ENCODE data around the gene ADPRHL1.

ADPRHL1 gene

DNA sequence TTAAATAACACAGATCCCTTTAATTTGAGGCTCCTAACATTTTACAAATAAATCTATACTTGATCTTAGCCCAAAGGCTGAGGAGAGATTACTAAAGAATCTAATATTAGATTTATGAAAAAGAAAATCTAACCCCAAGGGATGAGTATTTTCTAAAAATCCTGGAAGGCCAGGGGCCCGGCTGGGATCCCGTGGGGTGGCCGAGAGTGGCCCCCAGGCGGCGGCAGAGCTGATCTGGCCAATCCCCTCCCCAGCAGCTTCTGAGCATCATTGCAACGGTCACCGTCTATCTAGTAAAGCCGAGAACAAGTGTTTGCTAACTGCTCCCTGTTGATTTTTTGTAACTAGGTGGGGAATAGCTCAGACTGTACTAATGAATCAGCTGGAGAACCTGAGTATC lies 37.5 kb downstream of the ADPRHL1 start:
- DNase-seq (ENCODE audit: low read depth) = no peak

- DNase-seq (ENCODE audit: low read depth) = no peak
These were observed 38.3 kb downstream of the ADPRHL1 start for GRCh38 chr13:113415032-113415431.

DNA sequence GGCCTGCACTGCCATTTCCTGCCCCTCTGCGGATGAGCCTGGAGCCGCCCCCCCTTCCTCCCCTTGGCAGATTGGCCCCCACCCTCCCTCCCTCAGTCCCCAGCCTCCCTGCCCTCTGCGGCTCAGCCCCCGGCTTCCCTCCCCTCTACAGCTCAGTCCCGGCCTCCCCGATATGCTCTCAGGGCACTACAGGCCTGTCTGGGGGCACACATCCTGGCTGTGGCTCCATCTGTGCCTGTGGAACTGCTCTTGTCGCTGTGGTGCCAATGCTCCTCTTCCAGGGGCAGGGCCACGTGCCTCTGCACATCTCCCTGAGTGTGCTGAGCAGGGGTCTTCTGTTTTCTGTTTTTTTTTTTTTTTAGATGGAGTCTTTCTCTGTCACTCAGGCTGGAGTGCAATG lies 39.0 kb downstream of the ADPRHL1 start:
- DNase-seq (ENCODE audit: low read depth) = no peak

- DNase-seq (ENCODE audit: low read depth) = no peak
These were observed 39.4 kb downstream of the ADPRHL1 start for GRCh38 chr13:113413898-113414282.

GRCh38 chr13:113413178-113413897 lies 40.0 kb downstream of the ADPRHL1 start:
- DNase-seq (ENCODE audit: low read depth) = no peak

DNA sequence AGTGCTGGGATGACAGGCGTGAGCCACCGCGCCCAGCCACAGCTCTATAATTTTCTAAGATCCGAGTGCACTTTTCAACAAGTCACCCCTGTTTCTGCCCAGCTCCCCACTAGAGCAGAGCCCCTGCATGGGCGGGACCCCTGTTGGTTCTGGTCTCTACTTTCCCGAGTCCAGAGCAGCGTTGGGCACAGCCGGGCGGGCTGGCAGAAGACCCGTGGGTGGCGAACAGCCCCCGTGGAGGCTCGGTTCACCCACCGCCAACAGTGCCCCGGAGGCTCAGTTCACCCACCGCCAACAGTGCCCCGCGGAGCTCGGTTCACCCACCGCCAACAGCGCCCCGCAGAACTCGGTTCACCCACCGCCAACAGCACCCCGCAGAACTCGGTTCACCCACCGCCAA lies 40.8 kb downstream of the ADPRHL1 start:
- no peak for DNase-seq (ENCODE audit: low read depth)

DNA sequence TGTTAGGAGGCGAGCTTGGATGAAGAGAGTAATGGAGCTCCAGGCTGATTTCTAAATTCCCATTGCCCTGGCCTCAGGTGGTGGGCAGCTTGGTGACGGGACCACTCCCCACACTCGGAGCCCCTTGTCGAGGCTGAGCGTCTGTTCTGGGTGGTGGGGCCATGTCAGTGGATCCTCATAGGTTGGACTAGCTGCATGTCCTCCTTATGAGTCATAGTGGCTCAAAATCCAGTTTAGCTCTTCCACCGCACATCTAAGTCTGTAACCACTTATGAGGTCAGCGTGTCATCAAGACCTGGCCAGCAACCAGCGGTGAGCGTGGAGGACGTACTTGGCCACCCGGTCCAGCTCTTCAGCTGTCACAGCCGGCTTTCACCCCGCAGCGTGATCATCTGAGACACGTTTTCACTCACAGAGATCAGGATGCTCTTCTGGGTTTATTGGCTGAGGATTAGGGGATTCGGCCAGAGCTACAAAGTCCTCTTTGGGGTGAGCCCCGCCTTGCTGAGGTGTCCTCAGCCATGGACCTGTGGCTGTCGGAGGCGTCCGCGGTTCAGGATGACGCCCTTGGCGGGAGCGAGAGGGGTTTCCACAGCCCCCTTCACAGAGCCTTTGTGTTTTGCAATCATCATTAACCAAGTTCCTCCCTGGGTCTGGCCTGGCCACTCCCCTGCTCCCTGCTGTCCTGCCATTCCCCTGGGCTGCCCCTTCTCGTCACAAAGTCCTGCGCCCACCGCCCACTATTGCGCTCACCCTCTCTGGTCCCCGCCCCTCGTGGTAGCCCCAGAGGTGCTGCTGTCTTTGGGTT lies 41.9 kb downstream of the ADPRHL1 start:
- DNase-seq (ENCODE audit: low read depth) = no peak

DNA sequence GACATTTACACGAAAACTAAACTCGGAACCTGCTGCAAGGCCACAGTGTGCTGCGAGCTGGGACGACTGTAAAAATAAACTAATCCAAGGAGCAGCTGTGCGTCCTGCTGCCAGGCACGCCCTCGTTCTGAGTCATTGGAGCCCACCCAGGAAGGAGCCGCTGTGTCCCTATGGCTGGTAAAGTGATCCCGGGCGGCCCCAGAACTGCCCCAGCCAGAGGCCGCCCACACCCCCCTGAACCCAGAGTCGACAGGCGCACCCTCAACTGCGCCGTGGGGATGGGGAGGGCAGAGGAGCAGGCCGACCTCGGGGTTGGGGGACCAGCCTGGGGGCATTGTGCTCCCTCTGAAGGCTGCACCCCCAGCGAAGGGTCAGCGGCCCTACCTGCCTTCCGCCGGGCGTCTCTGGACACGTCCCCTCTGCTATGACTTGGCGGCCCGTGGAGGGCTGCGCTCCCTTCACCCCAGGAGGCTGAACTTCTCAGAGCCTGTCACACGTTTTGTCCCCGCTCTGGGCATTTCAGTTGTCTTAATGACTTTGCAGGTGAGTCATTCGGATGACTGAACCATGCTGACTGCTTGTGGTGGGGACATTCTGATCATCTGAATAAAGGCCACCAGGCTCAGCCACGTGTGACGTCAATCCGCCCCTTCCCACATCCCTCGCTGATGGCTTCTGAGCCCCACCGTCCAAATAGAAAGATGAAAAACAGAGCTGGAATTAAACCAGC lies 42.7 kb downstream of the ADPRHL1 start:
- no peak for DNase-seq (ENCODE audit: low read depth)

DNA sequence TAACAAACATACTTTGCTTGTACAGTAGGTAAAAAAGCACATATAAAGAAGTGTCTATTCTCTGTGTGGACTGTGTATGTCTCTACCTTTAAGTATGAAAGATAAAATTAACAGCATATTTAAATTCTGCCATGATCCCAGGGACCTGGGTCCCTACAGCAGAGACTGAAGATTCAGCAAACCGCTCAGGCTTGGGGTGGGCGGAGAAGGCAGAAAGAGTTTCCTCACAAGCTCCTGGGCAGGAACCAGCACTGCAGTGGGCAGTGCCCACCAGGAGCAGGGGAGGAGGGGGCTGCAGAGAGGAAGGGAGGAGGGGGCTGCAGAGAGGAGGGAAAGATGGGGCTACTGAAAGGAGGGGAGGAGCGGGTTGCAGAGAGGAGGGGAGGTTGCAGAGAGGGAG lies 44.7 kb downstream of the ADPRHL1 start:
- no peak for DNase-seq (ENCODE audit: low read depth)

GRCh38 chr13:113407531-113408393 lies 45.5 kb downstream of the ADPRHL1 start:
- no peak for DNase-seq (ENCODE audit: low read depth)

GRCh38 chr13:113407103-113407530 lies 46.2 kb downstream of the ADPRHL1 start:
- no peak for DNase-seq (ENCODE audit: low read depth)

DNA sequence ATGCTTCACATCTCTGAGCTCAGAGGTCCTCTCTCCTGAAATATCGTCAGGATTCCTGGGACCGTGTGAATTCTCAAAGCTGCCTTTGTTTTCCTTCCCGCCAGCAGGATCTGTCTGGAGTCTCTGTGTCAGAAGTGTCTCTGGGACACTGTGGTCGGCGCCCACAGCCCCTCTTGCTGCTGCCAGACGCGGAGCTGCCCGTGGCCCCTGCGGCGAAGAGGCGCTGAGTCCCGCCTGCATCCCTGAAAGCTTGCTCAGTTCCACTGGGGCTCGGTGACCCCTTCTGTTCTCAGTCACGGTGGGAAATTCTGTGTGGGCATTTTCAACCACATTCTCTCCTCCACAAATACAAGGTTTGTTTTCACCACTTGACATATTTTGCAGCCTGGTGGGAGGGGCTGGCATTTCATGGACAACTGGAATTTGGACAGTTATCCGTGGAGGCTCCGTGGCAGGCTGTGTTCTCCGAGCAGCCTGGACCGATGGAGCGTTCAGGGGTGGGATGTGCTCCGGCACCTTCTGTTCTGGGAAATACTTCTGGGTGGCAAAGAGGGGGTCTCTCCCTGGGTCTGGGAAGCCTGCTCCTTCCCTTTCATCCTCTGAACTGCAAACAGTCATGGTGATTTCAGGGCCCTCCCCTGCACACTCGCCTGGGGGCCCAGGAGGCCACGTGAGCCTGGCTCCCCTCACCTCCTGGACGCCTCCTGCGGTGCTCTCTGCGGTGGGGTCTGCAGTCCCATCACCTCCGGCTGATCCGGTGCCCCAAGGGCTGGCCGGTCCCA lies 46.8 kb downstream of the ADPRHL1 start:
- DNase-seq (ENCODE audit: low read depth) = no peak

- no peak for DNase-seq (ENCODE audit: low read depth)
These were observed 47.6 kb downstream of the ADPRHL1 start for GRCh38 chr13:113405481-113406300.

GRCh38 chr13:113404723-113405471 lies 48.4 kb downstream of the ADPRHL1 start:
- no peak for DNase-seq (ENCODE audit: low read depth)

- no peak for DNase-seq (ENCODE audit: low read depth)
These were observed 48.9 kb downstream of the ADPRHL1 start for GRCh38 chr13:113404366-113404722.

DNA sequence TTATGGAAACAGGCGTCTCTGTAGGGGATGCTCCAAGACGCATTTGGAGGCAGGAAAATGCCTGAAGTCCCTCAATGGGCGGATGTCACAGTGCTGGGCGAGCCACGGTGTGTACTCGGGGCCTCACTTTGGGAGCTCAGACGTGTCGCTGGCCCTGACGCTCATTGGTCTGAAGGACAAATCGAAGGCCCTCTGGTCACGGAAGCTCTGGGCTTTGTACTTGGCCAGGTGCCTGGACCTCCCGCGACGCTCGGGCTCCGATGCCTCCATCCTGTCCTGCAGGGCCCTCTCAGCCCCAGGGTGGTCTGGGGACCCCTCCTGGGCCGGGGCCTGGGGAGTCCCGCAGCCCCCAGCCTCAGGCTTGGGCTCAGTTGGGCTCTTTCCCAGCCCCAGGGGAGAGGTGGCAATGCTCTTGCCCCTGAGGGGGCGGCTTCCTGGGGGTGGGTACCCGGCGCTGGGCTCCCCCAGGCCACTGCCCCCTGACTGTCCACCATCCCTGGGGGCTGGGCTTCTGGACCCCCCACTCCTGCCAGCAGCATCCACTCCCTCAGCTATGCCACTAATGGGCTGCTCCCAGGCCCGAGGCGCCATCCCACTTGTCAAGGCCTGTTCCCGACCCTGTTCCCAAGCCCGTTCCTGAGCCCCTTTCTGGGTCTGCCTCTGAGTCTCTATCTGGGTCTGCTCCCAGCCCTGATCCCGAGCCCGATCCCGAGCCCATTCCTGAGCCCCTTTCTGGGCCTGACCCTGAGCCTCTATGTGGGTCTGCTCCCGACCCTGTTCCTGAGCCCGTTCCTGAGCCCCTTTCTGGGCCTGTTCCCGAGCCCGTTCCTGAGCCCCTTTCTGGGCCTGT lies 49.8 kb downstream of the ADPRHL1 start:
- DNase-seq (ENCODE audit: low read depth) = no peak

- no peak for DNase-seq (ENCODE audit: low read depth)
These were observed 50.6 kb downstream of the ADPRHL1 start for GRCh38 chr13:113402471-113403254.
